Activated B cell treated with CpG ODN at 0.5 μM for 24 hours (primary cell): ENCODE measurements around the gene BBS4. TPM values are rescaled to one million over a fixed set of nuclear protein-coding genes. Genes with fewer than 3 reads are reported as not detected.
A peak's percentile ranks its signal among the peaks of the same experiment; 100 is the strongest.
"Not testable (repeated sequence)": the region's sequence is repeated elsewhere in the genome, so short reads cannot be mapped to it uniquely, and the experiment has no call there.

Experiments
- ATAC-seq: fragments of 200-7000 bp; cut with Tn5 transposase; one replicate; pipeline ENCODE4 v1.10.0; 2021; ENCODE audit warnings: low read depth, mild to moderate bottlenecking, moderate library complexity
- CTCF ChIA-PET: fragments of 350-600 bp; sonication (Branson Sonifier 250); formaldehyde crosslinking; loops from one replicate; lab custom pipeline; 2021; ENCODE audit warnings: antibody characterized with exemption; lab: Charles Lee
- POLR2A ChIA-PET: fragments of 350-600 bp; sonication (Branson Sonifier 250); formaldehyde crosslinking; loops from one replicate; lab custom pipeline; 2021; ENCODE audit warnings: antibody characterized with exemption; lab: Charles Lee
- DNase-seq: peaks from one replicate; pipeline ENCODE4 v3.0.0; 2022
- H3K27ac Mint-ChIP-seq: one replicate; pipeline ENCODE4 v1.8.0; 2020; ENCODE audit warnings: mixed read lengths
- H3K27me3 Mint-ChIP-seq: one replicate; pipeline ENCODE4 v1.8.0; 2021; ENCODE audit warnings: mixed read lengths
- H3K36me3 Mint-ChIP-seq: one replicate; pipeline ENCODE4 v1.8.0; 2021; ENCODE audit warnings: low read depth, mixed read lengths
- H3K4me1 Mint-ChIP-seq: one replicate; pipeline ENCODE4 v1.8.0; 2021; ENCODE audit warnings: mixed read lengths
- H3K4me3 Mint-ChIP-seq: one replicate; pipeline ENCODE4 v1.8.0; 2020; ENCODE audit warnings: mild to moderate bottlenecking, mixed read lengths
- H3K9me3 Mint-ChIP-seq: one replicate; pipeline ENCODE4 v1.8.0; 2020; ENCODE audit warnings: mixed read lengths
- intact Hi-C: fragments of 100-400 bp; cut with micrococcal nuclease; formaldehyde crosslinking; loops from one replicate; pipeline ENCODE4 v1.15.1; 2024
- total RNA-seq: library from RNA; stranded (reverse); gene quantifications from 2 replicates; pipeline ENCODE4 v1.2.3, GENCODE V29; 2022
- TF ChIP-seq, protein P1 (sequence below): fragments of 200-600 bp; IDR thresholded peaks from one replicate; pipeline ENCODE4 v1.8.0; 2022; ENCODE audit warnings: antibody characterized with exemption, mild to moderate bottlenecking

The BBS4 gene
- total RNA-seq, 1 donor from 2014 or later: 21.4 TPM

- intact Hi-C loops: loop anchor here (10.0 kb wide), 3 partner anchors 65 to 475 kb away; partner anchors contain the start of gene GRAMD2A
Measured at GRCh38 chr15:72669803-72670202, 16.2 kb upstream of the BBS4 start.

DNA sequence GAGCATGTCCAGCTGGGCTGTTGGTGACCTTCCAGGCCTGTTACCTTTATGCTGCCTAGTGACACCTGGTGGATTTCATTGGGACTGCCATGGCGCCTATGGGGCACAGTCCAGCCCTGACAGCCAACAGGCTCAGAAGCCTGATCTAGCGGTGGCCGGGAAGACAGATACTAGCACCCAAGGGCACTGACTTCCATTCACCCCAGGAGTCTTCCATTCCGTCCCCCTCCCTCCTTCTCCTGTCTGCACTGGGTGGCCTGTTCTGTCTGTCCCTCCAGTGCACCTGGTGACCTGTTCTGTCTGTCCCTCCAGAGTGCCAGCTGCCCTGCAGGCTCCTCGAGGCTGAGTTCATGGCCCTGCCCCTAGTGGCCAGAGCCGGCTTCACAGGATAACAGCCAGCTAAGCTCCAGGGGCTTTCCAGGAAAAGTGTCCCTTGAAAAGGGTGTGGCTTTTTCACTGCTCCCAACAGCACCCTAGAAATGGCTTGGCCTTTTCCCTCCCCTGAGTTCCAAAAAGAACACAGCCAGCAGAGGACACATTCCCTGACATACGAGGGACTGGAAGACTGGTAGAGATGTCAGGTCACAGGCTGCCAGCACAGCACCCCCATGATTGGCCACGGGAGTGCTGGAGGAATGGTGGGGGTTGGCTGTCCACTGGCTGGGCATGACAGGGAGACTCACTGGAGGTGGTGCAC, 15.2 kb upstream of the BBS4 start:
- intact Hi-C loops: loop anchor here (10.0 kb wide), 3 partner anchors 66 to 476 kb away; partner anchors contain the start of gene GRAMD2A
- H3K4me1 Mint-ChIP-seq, H3K27me3 Mint-ChIP-seq, H3K36me3 Mint-ChIP-seq, H3K9me3 Mint-ChIP-seq, POLR2A ChIA-PET, H3K27ac Mint-ChIP-seq: not testable (repeated sequence)
- DNase-seq (peak; percentile 67), ATAC-seq (peak; percentile 95)
- CTCF ChIA-PET: interaction anchor here (0.7 to 3.2 kb wide), 7 partner anchors 9 to 358 kb away, joined by 3 to 14 read pairs (median 4); partner anchors contain the start of genes BBS4 and HIGD2B
- peak overlapping the region; percentile 85 for H3K4me3 Mint-ChIP-seq

More at GRCh38 chr15:72669803-72670202, 16.2 kb upstream of the BBS4 start:
- H3K4me3 Mint-ChIP-seq, POLR2A ChIA-PET, H3K9me3 Mint-ChIP-seq, H3K4me1 Mint-ChIP-seq, ATAC-seq, CTCF ChIA-PET, DNase-seq, H3K27me3 Mint-ChIP-seq, H3K27ac Mint-ChIP-seq, H3K36me3 Mint-ChIP-seq: not testable (repeated sequence)

DNA sequence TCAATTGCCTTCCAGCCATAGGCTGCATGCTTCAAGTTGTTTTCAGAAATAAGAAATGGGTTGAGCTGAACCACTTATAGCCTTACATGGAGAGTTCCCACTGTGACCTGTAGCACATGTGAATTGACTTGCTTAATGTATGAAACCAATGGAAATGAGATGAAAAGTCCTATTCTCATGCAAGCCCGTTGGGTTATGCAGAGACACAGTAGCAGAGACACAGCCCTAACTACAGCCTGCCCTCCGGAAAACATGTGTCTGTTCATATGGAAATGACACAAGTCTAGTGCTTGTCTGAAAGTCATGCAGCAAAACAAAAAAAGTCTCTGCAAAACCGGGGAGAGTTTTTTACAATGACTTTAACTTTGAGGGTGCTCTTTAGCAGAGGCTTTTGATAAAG, 14.5 kb upstream of the BBS4 start:
- CTCF ChIA-PET: interaction anchor here (0.7 to 3.2 kb wide), 7 partner anchors 8 to 359 kb away, joined by 3 to 14 read pairs (median 4); partner anchors contain the start of genes BBS4 and HIGD2B
- Mint-ChIP-seq H3K27me3 (peaks cover 4% of the 10 kb centered on the region), H3K4me1 (peaks cover 7% of the 10 kb centered on the region), H3K27ac (no peak overlapping the region), H3K9me3 (no peaks in the 10 kb centered on the region), H3K4me3 (no peak overlapping the region), H3K36me3 (no peaks in the 10 kb centered on the region)
- POLR2A ChIA-PET: interaction anchor here (0.6 to 0.7 kb wide), 2 partner anchors 15 to 18 kb away, joined by 3 to 4 read pairs; partner anchors contain the start of genes BBS4 and HIGD2B
- DNase-seq (no peak), ATAC-seq (no peak)
- intact Hi-C loops: loop anchor here (10.0 kb wide), 3 partner anchors 67 to 477 kb away; partner anchors contain the start of gene GRAMD2A
- TF ChIP-seq, protein P1, sequence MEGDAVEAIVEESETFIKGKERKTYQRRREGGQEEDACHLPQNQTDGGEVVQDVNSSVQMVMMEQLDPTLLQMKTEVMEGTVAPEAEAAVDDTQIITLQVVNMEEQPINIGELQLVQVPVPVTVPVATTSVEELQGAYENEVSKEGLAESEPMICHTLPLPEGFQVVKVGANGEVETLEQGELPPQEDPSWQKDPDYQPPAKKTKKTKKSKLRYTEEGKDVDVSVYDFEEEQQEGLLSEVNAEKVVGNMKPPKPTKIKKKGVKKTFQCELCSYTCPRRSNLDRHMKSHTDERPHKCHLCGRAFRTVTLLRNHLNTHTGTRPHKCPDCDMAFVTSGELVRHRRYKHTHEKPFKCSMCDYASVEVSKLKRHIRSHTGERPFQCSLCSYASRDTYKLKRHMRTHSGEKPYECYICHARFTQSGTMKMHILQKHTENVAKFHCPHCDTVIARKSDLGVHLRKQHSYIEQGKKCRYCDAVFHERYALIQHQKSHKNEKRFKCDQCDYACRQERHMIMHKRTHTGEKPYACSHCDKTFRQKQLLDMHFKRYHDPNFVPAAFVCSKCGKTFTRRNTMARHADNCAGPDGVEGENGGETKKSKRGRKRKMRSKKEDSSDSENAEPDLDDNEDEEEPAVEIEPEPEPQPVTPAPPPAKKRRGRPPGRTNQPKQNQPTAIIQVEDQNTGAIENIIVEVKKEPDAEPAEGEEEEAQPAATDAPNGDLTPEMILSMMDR: no peak

DNA sequence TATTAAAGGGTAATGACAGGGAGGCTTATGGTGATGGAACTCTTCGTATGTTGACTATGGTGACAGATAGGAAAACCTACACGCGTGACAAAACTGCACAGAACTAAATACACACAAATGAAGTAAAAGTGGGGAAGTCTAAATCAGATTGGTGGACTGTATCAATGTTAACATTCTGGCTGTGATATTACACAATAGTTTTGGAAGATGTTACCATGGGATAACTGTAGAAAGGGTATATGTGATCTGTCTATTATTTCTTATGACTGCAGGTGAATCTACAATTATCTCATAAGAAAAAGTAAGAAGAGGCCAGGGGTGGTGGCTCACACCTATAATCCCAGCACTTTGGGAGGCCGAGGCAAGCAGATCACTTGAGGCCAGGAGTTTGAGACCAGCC, 9.2 kb upstream of the BBS4 start:
- CTCF ChIA-PET: interaction anchor here (0.6 kb wide), 1 partner anchor 88 kb away, joined by 4 read pairs; no protein-coding TSS in a partner anchor
- Mint-ChIP-seq H3K4me3 (no peak overlapping the region), H3K4me1 (no peaks in the 10 kb centered on the region), H3K9me3 (no peaks in the 10 kb centered on the region), H3K36me3 (no peaks in the 10 kb centered on the region), H3K27ac (no peak overlapping the region), H3K27me3 (peaks cover 18% of the 10 kb centered on the region)
- POLR2A ChIA-PET: interaction anchor here (0.7 kb wide), 1 partner anchor 122 kb away, joined by 3 read pairs; no protein-coding TSS in a partner anchor
- ATAC-seq: no peak
- DNase-seq: no peak
- TF ChIP-seq, protein P1: no peak
- intact Hi-C loops: loop anchor here (10.0 kb wide), 3 partner anchors 72 to 482 kb away; partner anchors contain the start of gene GRAMD2A

GRCh38 chr15:72680931-72681330, 5.1 kb upstream of the BBS4 start:
- Mint-ChIP-seq H3K4me3 (no peak overlapping the region), H3K27me3 (peaks cover 16% of the 10 kb centered on the region), H3K9me3 (no peaks in the 10 kb centered on the region), H3K27ac (no peak overlapping the region), H3K4me1 (peaks cover 9% of the 10 kb centered on the region), H3K36me3 (peaks cover 1% of the 10 kb centered on the region)
- no peak for DNase-seq
- ChIA-PET POLR2A (no interaction called here), CTCF (interaction anchor here (0.7 kb wide), 1 partner anchor 67 kb away, joined by 5 read pairs; no protein-coding TSS in a partner anchor)
- intact Hi-C loops: no loop called here
- ATAC-seq: no peak
- TF ChIP-seq, protein P1: no peak

GRCh38 chr15:72682772-72683171, 3.2 kb upstream of the BBS4 start:
- DNase-seq (no peak), ATAC-seq (no peak)
- peaks cover 18% of the 10 kb centered on the region for H3K4me1 Mint-ChIP-seq
- peaks cover 6% of the 10 kb centered on the region for H3K27me3 Mint-ChIP-seq
- TF ChIP-seq, protein P1: no peak
- POLR2A ChIA-PET: no interaction called here
- no peaks in the 10 kb centered on the region for H3K9me3 Mint-ChIP-seq
- no peak overlapping the region for H3K4me3 Mint-ChIP-seq
- intact Hi-C loops: no loop called here
- CTCF ChIA-PET: no interaction called here
- H3K27ac Mint-ChIP-seq: no peak overlapping the region
- peaks cover 8% of the 10 kb centered on the region for H3K36me3 Mint-ChIP-seq
